ENCODE measurements around the gene BCL7A.

Gene BCL7A

GRCh38 chr12:122001466-122002209 lies 20.0 kb upstream of the BCL7A start:
- DNase-seq: no peak

GRCh38 chr12:122003651-122004611 lies 17.8 kb upstream of the BCL7A start:
- peak in 1 of 2 donors; percentile 73 for DNase-seq

- DNase-seq: no peak
Measured at GRCh38 chr12:122004633-122005071, 17.0 kb upstream of the BCL7A start.

- DNase-seq: no peak
Measured at GRCh38 chr12:122005252-122005776, 16.4 kb upstream of the BCL7A start.

- DNase-seq: no peak
Measured at GRCh38 chr12:122006186-122006926, 15.3 kb upstream of the BCL7A start.

- no peak for DNase-seq
Measured at GRCh38 chr12:122009741-122010140, 11.9 kb upstream of the BCL7A start.

GRCh38 chr12:122012184-122012583 lies 9.5 kb upstream of the BCL7A start:
- DNase-seq: no peak

GRCh38 chr12:122013136-122013535 lies 8.5 kb upstream of the BCL7A start:
- no peak for DNase-seq

- DNase-seq: no peak
Measured at GRCh38 chr12:122013791-122014590, 7.7 kb upstream of the BCL7A start.

GRCh38 chr12:122014781-122015180 lies 6.9 kb upstream of the BCL7A start:
- no peak for DNase-seq

- no peak for DNase-seq
Measured at GRCh38 chr12:122018457-122018856, 3.2 kb upstream of the BCL7A start.

GRCh38 chr12:122018937-122019336 lies 2.7 kb upstream of the BCL7A start:
- DNase-seq: no peak

- no peak for DNase-seq
Measured at GRCh38 chr12:122020795-122021192, 890 bp upstream of the BCL7A start.

GRCh38 chr12:122021193-122021821 lies 377 bp upstream of the BCL7A start:
- DNase-seq: no peak

GRCh38 chr12:122022393-122023338 lies 982 bp downstream of the BCL7A start:
- DNase-seq: peak; percentile 32 to 33

- DNase-seq: no peak
Measured at GRCh38 chr12:122023339-122024131, 1.9 kb downstream of the BCL7A start.

GRCh38 chr12:122024132-122024785 lies 2.6 kb downstream of the BCL7A start:
- DNase-seq: peak in 1 of 2 donors; percentile 23

- peak in 1 of 2 donors; percentile 27 for DNase-seq
Measured at GRCh38 chr12:122026706-122027333, 5.1 kb downstream of the BCL7A start.
